ENCODE results near the gene PSIP1. TPM values are rescaled to one million over a fixed set of nuclear protein-coding genes. Genes with fewer than 3 reads are reported as not detected.

The PSIP1 gene
- 44.6 and 48.1 TPM in 2 replicates for total RNA-seq

GRCh38 chr9:15510789-15511575 lies at the start of gene PSIP1:
TSS of gene PSIP1 (minus strand) at chr9:15510970. CDS start at chr9:15510188, 782 bp downstream.

GRCh38 chr9:15552636-15553527 lies 42.1 kb upstream of the PSIP1 start, which contains the start of gene CCDC171:
TSS of gene CCDC171 (plus strand) at chr9:15553043. CDS start at chr9:15564089, 11,046 bp downstream.

DNA sequence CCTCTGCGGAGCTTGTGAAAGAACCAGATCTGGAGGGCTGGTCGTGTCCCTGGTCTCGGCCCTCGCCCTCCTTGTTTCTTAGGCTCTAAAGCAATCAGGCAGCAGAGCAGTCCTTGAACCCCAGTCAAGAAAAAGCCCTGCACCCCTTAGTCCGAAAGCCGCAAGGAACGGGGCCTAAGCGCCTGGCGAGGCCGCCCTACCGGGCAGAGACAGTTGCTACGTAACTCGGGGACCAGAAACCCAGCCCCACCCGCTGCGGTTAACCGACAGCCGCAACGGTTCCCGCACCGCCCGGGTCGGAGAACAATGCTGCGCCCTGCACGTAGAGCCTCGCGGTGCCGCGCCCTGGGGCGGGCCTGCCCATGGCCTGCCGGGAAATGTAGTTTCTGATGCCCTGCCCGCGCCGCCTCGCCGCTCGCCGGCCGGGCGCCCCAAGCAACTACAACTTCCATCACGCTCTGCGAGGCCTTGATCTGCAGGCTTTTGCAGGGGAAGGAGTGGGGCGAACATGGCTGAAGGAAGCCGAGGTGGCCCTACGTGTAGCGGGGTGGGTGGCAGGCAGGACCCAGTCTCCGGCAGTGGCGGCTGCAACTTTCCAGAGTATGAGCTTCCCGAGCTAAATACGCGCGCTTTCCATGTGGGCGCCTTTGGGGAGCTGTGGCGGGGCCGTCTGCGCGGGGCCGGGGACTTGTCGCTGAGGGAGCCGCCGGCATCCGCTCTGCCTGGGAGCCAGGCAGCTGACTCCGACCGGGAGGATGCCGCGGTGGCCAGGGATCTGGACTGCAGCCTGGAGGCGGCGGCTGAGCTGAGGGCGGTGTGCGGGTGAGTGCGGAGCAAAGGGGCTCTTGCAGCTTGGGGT lies 88.2 kb downstream of the PSIP1 start, which contains the start of gene SNAPC3:
Gene SNAPC3 (plus strand): TSS at position 505 of the 859 bp plus-strand sequence. CDS start 4 bp downstream, at position 509.

Other genes with a start within 250 kb of the PSIP1 start
- 3.0 and 5.1 TPM in 2 replicates for gene TTC39B, start 203.8 kb downstream of the PSIP1 start, total RNA-seq
- 21.4 and 21.5 TPM in 2 replicates for gene SNAPC3, start 88.1 kb downstream of the PSIP1 start, total RNA-seq
- 0.93 and 0.94 TPM in 2 replicates for gene CCDC171, start 42.1 kb upstream of the PSIP1 start, total RNA-seq